ENCODE measurements around the gene TST. TPM values are rescaled to one million over a fixed set of nuclear protein-coding genes. Genes with fewer than 3 reads are reported as not detected.
"Not testable (repeated sequence)": the region's sequence is repeated elsewhere in the genome, so short reads cannot be mapped to it uniquely, and the experiment has no call there.

Gene TST
- total and polyA plus RNA-seq, 5 experiments from 2014 or later = 1.5 TPM; not detected in 4

GRCh38 chr22:37000676-37001534 lies 18.3 kb downstream of the TST start:
- peaks cover 0 to 4% (median 0%) of the 10 kb centered on the region in 3 donors for H3K36me3 Mint-ChIP-seq
- no peak for ATAC-seq
- H3K4me3 Mint-ChIP-seq = no peak overlapping the region
- H3K9me3 Mint-ChIP-seq = peaks cover 0 to 5% (median 0%) of the 10 kb centered on the region in 9 donors
- DNase-seq = no peak
- H3K4me1 Mint-ChIP-seq = peaks cover 0 to 3% (median 0%) of the 10 kb centered on the region in 4 donors
- H3K27me3 Mint-ChIP-seq = peaks cover 2 to 12% (median 8%) of the 10 kb centered on the region in 5 donors
- POLR2A ChIA-PET = no interaction called here
- no peak overlapping the region for H3K27ac Mint-ChIP-seq

GRCh38 chr22:36999463-36999862 lies 19.8 kb downstream of the TST start:
- H3K9me3 Mint-ChIP-seq = peaks cover 0 to 3% (median 0%) of the 10 kb centered on the region in 9 donors
- POLR2A ChIA-PET = no interaction called here
- peaks cover 0 to 3% (median 0%) of the 10 kb centered on the region in 4 donors for H3K4me1 Mint-ChIP-seq
- no peak overlapping the region for H3K27ac Mint-ChIP-seq
- DNase-seq = no peak
- peak overlapping the region in 1 of 10 donors; percentile 45 for H3K4me3 Mint-ChIP-seq
- peaks cover 4 to 20% (median 8%) of the 10 kb centered on the region in 5 donors for H3K27me3 Mint-ChIP-seq
- no peaks in the 10 kb centered on the region for H3K36me3 Mint-ChIP-seq
- ATAC-seq = no peak

- ATAC-seq = no peak
- DNase-seq = no peak
- POLR2A ChIA-PET = no interaction called here
- no peak overlapping the region for H3K27ac Mint-ChIP-seq
- H3K4me1 Mint-ChIP-seq = peaks cover 0 to 3% (median 0%) of the 10 kb centered on the region in 4 donors
- no peak overlapping the region for H3K4me3 Mint-ChIP-seq
- H3K36me3 Mint-ChIP-seq = no peaks in the 10 kb centered on the region
- H3K27me3 Mint-ChIP-seq = peaks cover 4 to 22% (median 8%) of the 10 kb centered on the region in 5 donors
- no peaks in the 10 kb centered on the region for H3K9me3 Mint-ChIP-seq
Measured at GRCh38 chr22:36998620-36999351, 20.5 kb downstream of the TST start.

- ATAC-seq (no peak), DNase-seq (no peak)
- Mint-ChIP-seq H3K27ac (peak overlapping the region in 1 of 10 donors; percentile 19), H3K27me3 (peaks cover 2 to 19% (median 6%) of the 10 kb centered on the region in 5 donors), H3K4me1 (peaks cover 0 to 3% (median 0%) of the 10 kb centered on the region in 4 donors), H3K9me3 (no peaks in the 10 kb centered on the region), H3K4me3 (no peak overlapping the region), H3K36me3 (no peaks in the 10 kb centered on the region)
- POLR2A ChIA-PET = no interaction called here
Measured at GRCh38 chr22:36997746-36998145, 21.5 kb downstream of the TST start.

- no peak overlapping the region for H3K27ac Mint-ChIP-seq
- no peak for ATAC-seq
- H3K4me3 Mint-ChIP-seq = no peak overlapping the region
- POLR2A ChIA-PET = no interaction called here
- H3K36me3 Mint-ChIP-seq = peaks cover 0 to 7% (median 3%) of the 10 kb centered on the region in 3 donors
- DNase-seq = no peak
- peaks cover 0 to 12% (median 7%) of the 10 kb centered on the region in 9 donors for H3K9me3 Mint-ChIP-seq
- H3K27me3 Mint-ChIP-seq = peaks cover 7 to 46% (median 24%) of the 10 kb centered on the region in 5 donors
- no peaks in the 10 kb centered on the region for H3K4me1 Mint-ChIP-seq
Measured at GRCh38 chr22:36991206-36991605, 28.0 kb downstream of the TST start.

GRCh38 chr22:36990457-36990856 lies 28.8 kb downstream of the TST start:
- H3K36me3 Mint-ChIP-seq = peaks cover 0 to 15% (median 11%) of the 10 kb centered on the region in 3 donors
- peaks cover 7 to 43% (median 24%) of the 10 kb centered on the region in 5 donors for H3K27me3 Mint-ChIP-seq
- POLR2A ChIA-PET = no interaction called here
- no peak for ATAC-seq
- no peaks in the 10 kb centered on the region for H3K4me1 Mint-ChIP-seq
- no peak overlapping the region for H3K27ac Mint-ChIP-seq
- H3K4me3 Mint-ChIP-seq = no peak overlapping the region
- H3K9me3 Mint-ChIP-seq = peaks cover 0 to 19% (median 14%) of the 10 kb centered on the region in 9 donors
- DNase-seq = no peak

- peaks cover 0 to 18% (median 11%) of the 10 kb centered on the region in 3 donors for H3K36me3 Mint-ChIP-seq
- H3K27ac Mint-ChIP-seq, H3K4me1 Mint-ChIP-seq, DNase-seq, ATAC-seq, H3K4me3 Mint-ChIP-seq: not testable (repeated sequence)
- POLR2A ChIA-PET = interaction anchor here (0.6 kb wide), 1 partner anchor 233 kb away, joined by 3 read pairs; no protein-coding TSS in a partner anchor
- peaks cover 5 to 37% (median 25%) of the 10 kb centered on the region in 5 donors for H3K27me3 Mint-ChIP-seq
- H3K9me3 Mint-ChIP-seq = peaks cover 0 to 21% (median 16%) of the 10 kb centered on the region in 9 donors
Measured at GRCh38 chr22:36989012-36989411, 30.2 kb downstream of the TST start.

- no peak overlapping the region for H3K27ac Mint-ChIP-seq
- POLR2A ChIA-PET = interaction anchor here (1.2 kb wide), 1 partner anchor 10 kb away, joined by 4 read pairs; no protein-coding TSS in a partner anchor
- ATAC-seq (no peak), DNase-seq (no peak)
- H3K36me3 Mint-ChIP-seq = peaks cover 0 to 18% (median 11%) of the 10 kb centered on the region in 3 donors
- peaks cover 0 to 21% (median 16%) of the 10 kb centered on the region in 9 donors for H3K9me3 Mint-ChIP-seq
- no peak overlapping the region for H3K4me3 Mint-ChIP-seq
- no peaks in the 10 kb centered on the region for H3K4me1 Mint-ChIP-seq
- H3K27me3 Mint-ChIP-seq = peaks cover 5 to 35% (median 25%) of the 10 kb centered on the region in 5 donors
Measured at GRCh38 chr22:36988075-36988832, 31.0 kb downstream of the TST start.

GRCh38 chr22:36986242-36986821 lies 32.9 kb downstream of the TST start:
- Mint-ChIP-seq H3K27ac (no peak overlapping the region), H3K4me1 (no peaks in the 10 kb centered on the region)

GRCh38 chr22:36985211-36985889 lies 33.9 kb downstream of the TST start:
- Mint-ChIP-seq H3K27ac (no peak overlapping the region), H3K27me3 (peaks cover 4 to 29% (median 19%) of the 10 kb centered on the region in 5 donors), H3K4me3 (no peak overlapping the region), H3K9me3 (peaks cover 0 to 21% (median 16%) of the 10 kb centered on the region in 9 donors), H3K4me1 (no peaks in the 10 kb centered on the region), H3K36me3 (peaks cover 0 to 18% (median 11%) of the 10 kb centered on the region in 3 donors)
- ATAC-seq = no peak
- POLR2A ChIA-PET = no interaction called here
- DNase-seq = no peak

More at GRCh38 chr22:36986242-36986821, 32.9 kb downstream of the TST start:
- POLR2A ChIA-PET = no interaction called here
- ATAC-seq = no peak
- peaks cover 0 to 21% (median 16%) of the 10 kb centered on the region in 9 donors for H3K9me3 Mint-ChIP-seq
- H3K4me3 Mint-ChIP-seq = no peak overlapping the region
- DNase-seq = peak in 3 of 10 donors; percentile 6 to 23 (median 7)
- H3K36me3 Mint-ChIP-seq = peaks cover 0 to 18% (median 11%) of the 10 kb centered on the region in 3 donors
- H3K27me3 Mint-ChIP-seq = peaks cover 6 to 39% (median 24%) of the 10 kb centered on the region in 5 donors

GRCh38 chr22:36982136-36982535 lies 37.1 kb downstream of the TST start:
- Mint-ChIP-seq H3K4me1 (peaks cover 7 to 15% (median 10%) of the 10 kb centered on the region in 4 donors), H3K4me3 (no peak overlapping the region), H3K9me3 (peaks cover 0 to 20% (median 16%) of the 10 kb centered on the region in 9 donors), H3K27me3 (peaks cover 2 to 20% (median 6%) of the 10 kb centered on the region in 5 donors), H3K36me3 (peaks cover 0 to 18% (median 11%) of the 10 kb centered on the region in 3 donors), H3K27ac (no peak overlapping the region)
- DNase-seq (no peak), ATAC-seq (no peak)
- POLR2A ChIA-PET = no interaction called here

All from naive thymus-derived CD8-positive, alpha-beta T cell (primary cell).